Esophagus muscularis mucosa (tissue), 4 donors: Measurements from ENCODE around the gene MYO9B. TPM values are rescaled to one million over a fixed set of nuclear protein-coding genes. Genes with fewer than 3 reads are reported as not detected.

Experiments
- DNase-seq: peaks from one replicate; pipeline ENCODE4 v3.0.0-alpha.2; 2017; ENCODE audit errors: extremely low spot score
- H3K27ac ChIP-seq, 4 donors: fragments of 200-600 bp; sonication (generic); replicated peaks in 1 of 4; 1 replicate in 3 of 4; 2 replicates in 1 of 4; pipeline ENCODE4 v1.5.1; 2016 to 2019; ENCODE audit warnings: mild to moderate bottlenecking in 1 of 4
- H3K27me3 ChIP-seq, 4 donors: fragments of 200-600 bp; sonication (generic); one replicate each; pipeline versions ENCODE4 v1.5.1 to v1.6.0; 2016 to 2019
- H3K36me3 ChIP-seq, 4 donors: fragments of 200-600 bp; sonication (generic); one replicate each; pipeline ENCODE4 v1.5.1; 2016 to 2019
- H3K4me1 ChIP-seq, 4 donors: fragments of 200-600 bp; sonication (generic); one replicate each; pipeline ENCODE4 v1.5.1; 2016 to 2019
- H3K4me3 ChIP-seq, 4 donors: fragments of 200-600 bp; sonication (generic); 1 replicate in 2 of 4; 2 replicates in 2 of 4; pipeline ENCODE4 v1.5.1; 2016 to 2019; ENCODE audit warnings: mild to moderate bottlenecking in 4 of 4, moderate library complexity in 1 of 4
- H3K9me3 ChIP-seq, 4 donors: fragments of 200-600 bp; sonication (generic); 1 replicate in 3 of 4; 2 replicates in 1 of 4; pipeline ENCODE4 v1.5.1; 2016 to 2019
- EP300 ChIP-seq: sonication (generic); formaldehyde crosslinking; IDR thresholded peaks from one replicate; pipeline ENCODE4 v1.6.1; 2017; ENCODE audit warnings: antibody characterized with exemption
- POLR2A ChIP-seq: fragments of 450-650 bp; IDR thresholded peaks from one replicate; pipeline ENCODE4 v1.6.1; 2017; ENCODE audit warnings: antibody characterized with exemption, moderate library complexity, mild to moderate bottlenecking, low read depth
- POLR2AphosphoS5 ChIP-seq, 2 donors: sonication (generic); formaldehyde crosslinking; IDR thresholded peaks; one replicate each; pipeline ENCODE4 v1.6.1; 2017; ENCODE audit warnings: antibody characterized with exemption in 2 of 2
- WGBS: methylation state at CpG from one replicate; pipeline ENCODE4 v1.1.5; 2018; 5-methylcytosine and 5-hydroxymethylcytosine counted together
- intact Hi-C: fragments of 100-400 bp; cut with DNase I; formaldehyde crosslinking; loops from one replicate; pipeline ENCODE4 v1.15.1; 2023
- total RNA-seq, 4 donors: library from RNA; depleted of rRNA; stranded (reverse); fragments of >200 nt; gene quantifications; one replicate each; pipeline versions ENCODE4 v1.1.0 to v1.2.1, GENCODE V29; 2016
- TF ChIP-seq, protein P1 (sequence below), 3 experiments: fragments of 200-600 bp in 2 of 3; fragments of 450-650 bp in 1 of 3; sonication (generic) in 2 of 3; IDR thresholded peaks; one replicate each; pipeline ENCODE4 v1.5.1; 2017 to 2019; ENCODE audit warnings: antibody characterized with exemption in 3 of 3, mild to moderate bottlenecking in 2 of 3, moderate library complexity in 1 of 3

Gene MYO9B
- total RNA-seq, 4 donors from 2014 or later: 52.6 to 73.3 (median 57.7) TPM

DNA sequence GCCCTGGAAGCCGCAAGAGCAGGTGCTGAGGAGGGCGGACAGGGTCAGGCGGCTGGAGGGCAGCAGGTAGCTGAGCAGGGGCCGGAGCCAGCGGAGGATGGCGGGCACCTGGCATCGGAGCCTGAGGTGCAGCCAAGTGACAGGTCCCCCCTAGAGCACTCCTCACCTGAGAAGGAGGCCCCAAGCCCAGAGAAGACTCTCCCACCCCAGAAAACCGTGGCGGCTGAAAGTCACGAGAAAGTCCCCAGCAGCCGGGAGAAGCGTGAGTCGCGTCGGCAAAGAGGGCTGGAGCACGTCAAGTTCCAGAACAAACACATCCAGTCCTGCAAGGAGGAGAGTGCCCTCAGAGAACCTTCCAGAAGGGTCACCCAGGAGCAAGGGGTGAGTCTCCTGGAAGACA lies 119.0 kb downstream of the MYO9B start:
- Histone ChIP-seq H3K9me3 (no peaks in the 10 kb centered on the region), H3K36me3 (peaks cover 74 to 100% (median 84%) of the 10 kb centered on the region in 4 donors), H3K4me1 (no peaks in the 10 kb centered on the region), H3K27ac (no peak overlapping the region), H3K27me3 (no peaks in the 10 kb centered on the region), H3K4me3 (no peak overlapping the region)
- intact Hi-C loops: no loop called here
- WGBS: 95% methylated on average over 16 of the region's 16 CpGs
- TF ChIP-seq POLR2AphosphoS5 (IDR thresholded peaks at IDR 0.05) (no peak), POLR2A (no peak), EP300 (no peak)
- TF ChIP-seq, protein P1, sequence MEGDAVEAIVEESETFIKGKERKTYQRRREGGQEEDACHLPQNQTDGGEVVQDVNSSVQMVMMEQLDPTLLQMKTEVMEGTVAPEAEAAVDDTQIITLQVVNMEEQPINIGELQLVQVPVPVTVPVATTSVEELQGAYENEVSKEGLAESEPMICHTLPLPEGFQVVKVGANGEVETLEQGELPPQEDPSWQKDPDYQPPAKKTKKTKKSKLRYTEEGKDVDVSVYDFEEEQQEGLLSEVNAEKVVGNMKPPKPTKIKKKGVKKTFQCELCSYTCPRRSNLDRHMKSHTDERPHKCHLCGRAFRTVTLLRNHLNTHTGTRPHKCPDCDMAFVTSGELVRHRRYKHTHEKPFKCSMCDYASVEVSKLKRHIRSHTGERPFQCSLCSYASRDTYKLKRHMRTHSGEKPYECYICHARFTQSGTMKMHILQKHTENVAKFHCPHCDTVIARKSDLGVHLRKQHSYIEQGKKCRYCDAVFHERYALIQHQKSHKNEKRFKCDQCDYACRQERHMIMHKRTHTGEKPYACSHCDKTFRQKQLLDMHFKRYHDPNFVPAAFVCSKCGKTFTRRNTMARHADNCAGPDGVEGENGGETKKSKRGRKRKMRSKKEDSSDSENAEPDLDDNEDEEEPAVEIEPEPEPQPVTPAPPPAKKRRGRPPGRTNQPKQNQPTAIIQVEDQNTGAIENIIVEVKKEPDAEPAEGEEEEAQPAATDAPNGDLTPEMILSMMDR (IDR thresholded peaks at IDR 0.05): no peak
- DNase-seq: no peak

DNA sequence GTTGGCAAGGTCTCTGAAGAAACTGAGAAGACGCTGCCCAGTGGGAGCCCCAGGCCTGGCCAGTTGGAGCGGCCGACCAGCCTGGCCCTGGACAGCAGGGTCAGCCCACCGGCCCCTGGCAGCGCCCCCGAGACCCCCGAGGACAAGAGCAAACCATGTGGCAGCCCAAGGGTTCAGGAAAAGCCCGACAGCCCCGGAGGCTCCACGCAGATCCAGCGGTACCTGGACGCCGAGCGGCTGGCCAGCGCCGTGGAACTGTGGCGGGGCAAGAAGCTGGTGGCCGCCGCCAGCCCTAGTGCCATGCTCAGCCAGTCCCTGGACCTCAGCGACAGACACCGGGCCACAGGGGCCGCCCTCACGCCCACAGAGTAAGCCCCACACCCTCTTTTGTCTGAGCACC lies 119.5 kb downstream of the MYO9B start:
- H3K4me1 ChIP-seq: no peaks in the 10 kb centered on the region
- no peak overlapping the region for H3K27ac ChIP-seq
- no peaks in the 10 kb centered on the region for H3K27me3 ChIP-seq
- no peak overlapping the region for H3K4me3 ChIP-seq
- TF ChIP-seq POLR2AphosphoS5 (IDR thresholded peaks at IDR 0.05) (no peak), POLR2A (no peak), EP300 (no peak)
- TF ChIP-seq, protein P1 (IDR thresholded peaks at IDR 0.05): no peak
- no peaks in the 10 kb centered on the region for H3K9me3 ChIP-seq
- WGBS: 100% methylated on average over 5 of the region's 23 CpGs
- DNase-seq: no peak
- peaks cover 70 to 100% (median 84%) of the 10 kb centered on the region in 4 donors for H3K36me3 ChIP-seq
- intact Hi-C loops: no loop called here

DNA sequence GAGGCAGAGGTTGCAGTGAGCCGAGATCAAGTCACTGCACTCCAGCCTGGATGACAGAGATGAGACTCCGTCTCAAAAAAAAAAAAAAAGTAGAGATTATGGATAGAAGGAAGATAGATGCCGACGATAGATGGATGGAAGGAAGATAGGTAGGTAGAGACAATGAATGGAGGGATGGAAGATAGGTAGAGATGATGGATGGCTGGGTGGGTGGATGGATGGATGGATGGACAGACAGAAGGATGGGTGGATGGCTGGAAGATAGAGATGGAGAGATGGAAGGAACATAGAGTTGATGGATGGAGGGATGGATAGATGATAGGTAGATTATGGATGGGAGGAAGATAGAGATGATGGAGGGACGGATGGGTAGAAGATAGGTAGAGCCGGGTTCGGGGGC lies 121.0 kb downstream of the MYO9B start:
- H3K27ac ChIP-seq: no peak overlapping the region
- no peak overlapping the region for H3K4me3 ChIP-seq
- TF ChIP-seq EP300 (no peak), POLR2AphosphoS5 (IDR thresholded peaks at IDR 0.05) (no peak), POLR2A (no peak)
- TF ChIP-seq, protein P1 (IDR thresholded peaks at IDR 0.05): no peak
- WGBS: 97% methylated on average over 7 of the region's 7 CpGs
- DNase-seq: no peak
- H3K4me1 ChIP-seq: no peaks in the 10 kb centered on the region
- H3K27me3 ChIP-seq: no peaks in the 10 kb centered on the region
- H3K36me3 ChIP-seq: peaks cover 70 to 100% (median 85%) of the 10 kb centered on the region in 4 donors
- intact Hi-C loops: no loop called here
- no peaks in the 10 kb centered on the region for H3K9me3 ChIP-seq

DNA sequence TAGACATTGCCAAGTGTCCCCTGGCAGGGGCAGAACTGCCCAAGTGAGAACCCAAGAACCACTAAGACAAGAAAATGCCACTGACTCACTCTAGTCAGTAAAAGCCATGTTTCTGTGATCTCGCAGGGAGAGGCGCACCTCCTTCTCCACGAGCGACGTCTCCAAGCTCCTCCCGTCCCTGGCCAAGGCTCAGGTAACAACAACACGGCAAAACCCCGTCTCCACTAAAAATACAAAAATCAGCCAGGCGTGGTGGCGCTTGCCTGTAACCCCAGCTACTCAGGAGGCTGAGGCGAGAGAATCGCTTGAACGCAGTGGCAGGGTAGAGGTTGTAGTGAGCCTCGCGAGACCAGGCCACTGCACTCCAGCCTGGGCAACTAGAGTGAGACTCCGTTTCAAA lies 122.1 kb downstream of the MYO9B start:
- Histone ChIP-seq H3K27ac (no peak overlapping the region), H3K27me3 (no peaks in the 10 kb centered on the region), H3K36me3 (peaks cover 70 to 100% (median 85%) of the 10 kb centered on the region in 4 donors), H3K4me1 (no peaks in the 10 kb centered on the region), H3K9me3 (no peaks in the 10 kb centered on the region), H3K4me3 (no peak overlapping the region)
- intact Hi-C loops: no loop called here
- no peak for TF ChIP-seq EP300
- no peak for TF ChIP-seq POLR2A
- no peak for TF ChIP-seq POLR2AphosphoS5 (IDR thresholded peaks at IDR 0.05)
- TF ChIP-seq, protein P1 (IDR thresholded peaks at IDR 0.05): no peak
- 97% methylated on average over 16 of the region's 16 CpGs for WGBS
- no peak for DNase-seq

DNA sequence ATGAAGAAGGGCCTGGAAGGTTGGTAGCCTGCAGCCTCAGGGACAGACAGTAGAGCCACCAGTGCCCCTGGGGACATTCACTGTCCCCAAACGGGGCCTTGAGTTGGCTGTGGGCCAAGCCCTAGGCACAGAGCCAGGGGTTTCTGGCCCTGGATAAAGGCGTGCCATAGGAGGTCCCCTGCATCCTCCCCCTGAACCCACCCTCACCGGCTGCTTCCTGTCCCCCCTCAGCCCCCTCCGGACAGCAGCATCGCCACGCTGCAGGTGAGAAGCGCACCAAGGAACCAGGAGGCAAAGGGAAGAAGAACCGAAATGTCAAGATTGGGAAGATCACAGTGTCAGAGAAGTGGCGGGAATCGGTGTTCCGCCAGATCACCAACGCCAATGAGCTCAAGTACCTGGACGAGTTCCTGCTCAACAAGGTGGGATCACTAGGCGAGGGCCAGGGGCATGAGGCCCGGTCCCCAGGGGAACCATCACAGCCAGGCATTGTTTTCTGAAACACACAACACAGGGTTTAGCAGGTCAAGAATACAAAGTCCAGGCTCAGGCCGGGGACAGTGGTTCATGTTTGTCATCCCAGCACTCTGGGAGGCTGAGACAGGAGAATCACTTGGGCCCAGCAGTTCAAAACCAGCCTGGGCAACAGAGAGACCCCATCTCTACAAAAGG lies 125.0 kb downstream of the MYO9B start:
- TF ChIP-seq EP300: no peak
- no peaks in the 10 kb centered on the region for H3K4me1 ChIP-seq
- H3K27me3 ChIP-seq: no peaks in the 10 kb centered on the region
- WGBS: 82% methylated on average over 14 of the region's 16 CpGs
- H3K4me3 ChIP-seq: no peak overlapping the region
- H3K36me3 ChIP-seq: peaks cover 48 to 100% (median 79%) of the 10 kb centered on the region in 4 donors
- intact Hi-C loops: no loop called here
- H3K27ac ChIP-seq: no peak overlapping the region
- no peaks in the 10 kb centered on the region for H3K9me3 ChIP-seq
- DNase-seq: no peak
